Activated naive CD4-positive, alpha-beta T cell treated with anti-CD3 and anti-CD28 coated beads, Interleukin-2, amount 10 ng/mL, durations not matched to agents 5 hours and 36 hours (primary cell): ENCODE results near the gene BHLHE40. TPM values are rescaled to one million over a fixed set of nuclear protein-coding genes. Genes with fewer than 3 reads are reported as not detected.

Experiments
- total RNA-seq, 2 experiments: library from RNA; stranded (reverse); gene quantifications; one replicate each; pipeline ENCODE4 v1.2.3, GENCODE V29; 2021

The BHLHE40 gene
- total RNA-seq: 100 to 1,000 TPM; 207 to 214 TPM

GRCh38 chr3:4979428-4980228, at the start of gene BHLHE40:
Gene BHLHE40, plus strand, starts transcription at chr3:4979437. Its CDS starts 282 bp downstream, at chr3:4979719.

Other genes with a start within 250 kb of the BHLHE40 start
- 10 to 100 TPM; 40.5 to 41.8 TPM for gene ARL8B, start 142.9 kb downstream of the BHLHE40 start, total RNA-seq
- 100 to 1,000 TPM; 115 to 118 TPM for gene EDEM1, start 208.3 kb downstream of the BHLHE40 start, total RNA-seq